GM18508 (cell line): ENCODE results near the gene LYST.
"Not testable (repeated sequence)": the region's sequence is repeated elsewhere in the genome, so short reads cannot be mapped to it uniquely, and the experiment has no call there.

ENCODE experiments used
- ATAC-seq: cut with Tn5 transposase; IDR thresholded peaks from one replicate; pipeline ENCODE4 v1.9.1; 2021; ENCODE audit warnings: moderate number of reproducible peaks; ENCODE audit not compliant: insufficient read depth, unreplicated experiment

LYST gene

GRCh38 chr1:235864469-235864868 is 2.2 kb downstream of the LYST start:
- no peak for ATAC-seq

GRCh38 chr1:235863699-235864093 is 3.0 kb downstream of the LYST start:
- no peak for ATAC-seq

DNA sequence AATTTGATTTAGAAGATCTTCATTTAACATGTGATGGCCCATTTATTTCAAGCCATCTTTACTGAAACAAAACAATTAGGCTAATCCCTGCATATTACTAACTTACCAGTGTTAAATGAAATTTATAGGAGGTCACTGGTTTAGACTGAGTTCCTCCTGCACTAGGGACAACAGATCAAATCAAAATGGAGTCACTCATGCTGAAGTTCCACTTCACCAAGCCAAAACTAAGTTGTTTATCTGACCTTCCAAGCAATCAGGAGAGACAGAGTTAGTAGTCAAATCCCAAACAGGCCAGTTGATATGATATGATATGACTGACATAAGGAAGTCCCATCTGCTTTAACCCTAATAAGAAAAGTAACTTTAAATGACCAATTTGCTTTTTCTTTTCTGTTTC is 4.8 kb downstream of the LYST start:
- ATAC-seq: no peak

DNA sequence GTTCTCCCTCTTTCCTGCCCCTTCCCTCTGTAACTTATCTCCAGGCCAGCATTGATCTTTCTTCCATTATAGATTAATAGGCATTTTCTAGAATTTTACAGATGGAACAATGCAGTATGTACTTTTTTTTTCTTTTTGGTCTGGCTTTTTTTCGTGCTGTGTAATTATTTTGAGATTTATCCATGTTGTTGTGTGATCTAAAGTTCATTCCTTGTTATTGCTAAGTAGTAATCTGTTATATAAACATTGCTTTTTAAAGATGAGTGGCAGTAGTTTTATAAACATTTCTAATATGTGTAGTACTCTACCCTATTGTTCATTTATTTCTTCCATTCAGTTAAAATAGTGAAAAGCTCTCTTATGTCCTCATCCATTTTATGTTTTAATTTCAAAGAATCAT is 5.9 kb downstream of the LYST start:
- ATAC-seq: no peak

- no peak for ATAC-seq
Observed at GRCh38 chr1:235859789-235860188, 6.9 kb downstream of the LYST start.

DNA sequence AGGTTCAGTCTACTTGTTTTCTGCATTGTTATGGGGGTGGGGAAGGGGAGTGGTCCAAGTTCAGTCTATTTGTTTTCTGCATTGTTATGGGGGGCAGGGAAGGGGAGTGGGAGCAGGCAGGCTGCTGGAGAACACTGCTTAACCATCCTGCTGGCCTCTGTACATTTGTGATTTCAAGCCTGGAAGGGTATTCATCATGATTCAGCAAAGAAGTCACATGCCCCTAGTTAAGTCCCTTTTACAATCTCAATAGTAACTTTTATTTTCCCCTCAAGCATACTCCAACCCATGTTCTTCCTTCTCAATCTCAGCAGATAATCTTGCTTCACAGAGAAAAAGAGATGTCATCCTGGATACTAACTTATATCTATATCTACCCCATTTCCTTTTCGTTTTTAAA is 7.9 kb downstream of the LYST start:
- no peak for ATAC-seq

GRCh38 chr1:235857756-235858155 is 8.9 kb downstream of the LYST start:
- ATAC-seq: no peak

GRCh38 chr1:235855811-235856429 is 10.8 kb downstream of the LYST start:
- ATAC-seq: no peak

DNA sequence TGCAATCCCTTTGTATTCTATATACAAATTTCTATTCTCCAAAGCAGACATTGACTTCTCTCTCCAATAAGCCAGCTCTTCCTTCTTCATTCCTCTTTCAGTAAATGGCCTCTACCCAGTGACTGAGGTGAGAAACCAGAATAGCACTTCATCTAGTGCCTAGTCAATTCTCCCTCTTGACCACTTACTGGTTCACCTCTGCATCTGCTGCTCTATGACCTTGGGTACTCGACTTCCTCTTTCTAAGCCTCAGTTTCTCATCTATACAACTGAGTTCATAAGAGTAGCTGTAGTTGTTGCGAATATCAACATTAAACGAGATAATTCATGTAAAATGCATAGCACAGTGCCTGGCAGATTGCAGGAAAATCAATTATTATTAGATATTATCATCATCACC is 12.4 kb downstream of the LYST start:
- peak; percentile 52 for ATAC-seq

DNA sequence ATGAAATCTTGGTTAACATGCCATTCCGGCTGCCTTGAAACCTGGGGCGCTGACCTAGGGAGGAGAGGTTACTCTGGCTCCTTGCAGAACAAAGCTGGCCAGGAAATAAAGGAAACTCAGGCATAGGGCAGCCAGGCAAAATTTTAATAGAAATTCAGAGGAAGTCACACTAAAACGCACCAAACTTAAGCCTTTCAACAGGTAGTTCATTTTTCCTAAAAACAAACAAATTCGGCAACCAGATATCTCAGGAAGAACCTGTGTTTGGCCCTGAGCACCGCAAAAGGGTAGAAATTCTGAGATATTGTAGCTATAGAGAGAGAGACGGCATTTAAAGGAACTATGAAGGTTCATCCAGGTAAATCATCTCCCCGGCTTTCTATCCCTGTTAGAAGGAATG is 13.1 kb downstream of the LYST start:
- no peak for ATAC-seq

DNA sequence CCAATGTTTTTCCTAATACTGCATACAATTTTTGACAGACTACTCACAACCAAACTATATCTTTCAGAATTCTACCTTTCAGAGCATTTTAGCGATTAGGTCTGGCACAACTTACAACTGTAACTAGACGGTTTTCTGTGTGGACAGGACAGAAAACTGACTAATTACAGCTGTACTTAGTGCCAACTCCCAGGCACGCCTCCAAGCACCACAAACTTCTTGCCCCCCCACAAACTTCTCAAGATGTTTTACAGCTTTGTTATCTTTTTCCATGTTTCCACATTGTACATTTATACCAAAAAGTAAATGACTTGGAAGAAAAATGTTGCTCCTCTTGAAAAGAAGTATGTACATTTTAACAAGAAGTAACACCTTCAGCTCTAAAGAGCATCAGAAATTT is 13.8 kb downstream of the LYST start:
- ATAC-seq: no peak

- no peak for ATAC-seq
Observed at GRCh38 chr1:235851939-235852338, 14.8 kb downstream of the LYST start.

- ATAC-seq: not testable (repeated sequence)
Observed at GRCh38 chr1:235848251-235848650, 18.5 kb downstream of the LYST start.

DNA sequence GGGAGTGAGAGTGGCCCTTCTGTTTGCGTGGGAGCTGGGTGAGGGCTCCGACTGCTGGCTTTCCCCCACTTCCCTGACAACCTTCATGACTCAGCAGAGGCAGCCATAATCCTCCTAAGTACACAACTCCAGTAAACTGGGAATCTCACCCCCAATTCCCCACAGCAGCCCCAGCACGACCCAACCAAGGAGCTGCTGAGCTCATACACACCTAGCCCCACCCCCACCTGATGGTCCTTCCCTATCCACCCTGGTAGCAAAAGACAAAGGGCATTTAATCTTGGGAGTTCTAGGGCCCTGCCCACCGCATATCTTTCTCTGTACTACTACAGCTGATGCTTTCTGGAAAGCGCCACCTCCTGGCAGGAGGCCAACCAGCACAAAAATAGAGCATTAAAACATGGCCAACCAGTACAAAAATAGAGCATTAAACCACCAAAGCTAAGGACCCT is 21.0 kb downstream of the LYST start:
- not testable (repeated sequence) for ATAC-seq

DNA sequence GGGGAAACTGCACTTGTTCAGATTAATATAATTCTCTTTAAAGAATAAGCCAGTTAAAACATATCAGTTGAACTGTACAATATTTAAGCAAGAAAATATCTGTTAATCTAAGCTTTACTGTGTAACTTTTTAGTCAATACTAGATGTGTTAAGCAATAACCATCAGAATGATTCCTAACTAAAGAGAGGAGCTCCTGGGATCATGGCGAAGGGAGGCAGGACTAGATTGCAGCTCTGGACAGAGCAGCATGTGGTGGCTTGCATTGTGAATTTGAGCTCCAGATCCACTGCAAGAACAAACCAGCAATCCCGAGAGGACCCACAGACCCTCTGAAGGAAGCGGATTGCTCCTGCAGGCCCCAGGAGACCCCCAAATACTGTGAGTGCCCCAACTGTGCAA is 21.9 kb downstream of the LYST start:
- ATAC-seq: no peak

GRCh38 chr1:235843461-235843961 is 23.2 kb downstream of the LYST start:
- ATAC-seq: no peak

DNA sequence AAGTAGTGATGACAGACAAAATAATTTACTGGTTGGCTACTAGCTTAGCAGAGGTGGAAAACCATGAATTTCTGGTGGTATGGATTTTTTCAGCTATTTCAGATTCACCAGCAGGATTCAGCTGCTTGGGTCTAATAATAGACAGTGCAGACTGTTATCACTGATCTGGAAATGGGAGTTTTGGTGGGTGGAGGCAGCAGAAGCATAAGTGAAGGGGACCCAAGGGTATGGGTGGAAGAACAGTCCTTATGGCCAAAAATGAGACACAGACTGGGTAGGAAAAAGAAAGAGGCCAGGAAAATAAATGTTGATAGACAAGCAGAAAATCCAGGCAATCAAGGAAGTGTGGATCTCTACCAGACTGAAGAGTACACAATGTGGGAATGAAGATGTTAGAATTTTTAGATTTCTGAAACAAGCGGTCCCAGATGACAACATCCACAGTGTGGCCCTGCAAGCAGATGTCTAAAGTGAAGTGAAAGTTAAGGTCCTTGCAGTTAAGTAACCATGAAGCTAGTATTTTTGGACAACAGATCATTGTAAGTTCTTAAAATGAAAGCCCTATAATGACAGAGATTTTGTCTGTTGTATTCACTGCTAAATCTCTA is 24.7 kb downstream of the LYST start:
- no peak for ATAC-seq

DNA sequence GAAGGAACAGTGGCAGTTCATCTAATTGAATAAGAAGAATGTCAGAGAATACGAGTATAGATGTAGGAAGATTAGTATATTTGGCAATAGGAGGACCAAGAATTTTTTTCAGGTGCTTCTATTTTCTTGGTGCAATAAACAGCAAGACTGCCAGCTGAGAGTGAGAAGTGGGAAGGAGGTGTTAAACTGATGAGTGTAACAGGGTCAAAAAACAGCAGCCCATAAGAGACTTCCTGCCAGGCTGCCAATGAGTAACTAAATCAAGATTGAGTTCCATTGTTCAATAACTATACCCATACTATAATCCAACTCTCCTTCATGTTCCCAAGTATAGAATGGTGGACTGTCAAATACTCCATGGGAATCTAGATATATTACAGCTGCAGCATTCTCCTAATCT is 28.7 kb downstream of the LYST start:
- ATAC-seq: no peak

DNA sequence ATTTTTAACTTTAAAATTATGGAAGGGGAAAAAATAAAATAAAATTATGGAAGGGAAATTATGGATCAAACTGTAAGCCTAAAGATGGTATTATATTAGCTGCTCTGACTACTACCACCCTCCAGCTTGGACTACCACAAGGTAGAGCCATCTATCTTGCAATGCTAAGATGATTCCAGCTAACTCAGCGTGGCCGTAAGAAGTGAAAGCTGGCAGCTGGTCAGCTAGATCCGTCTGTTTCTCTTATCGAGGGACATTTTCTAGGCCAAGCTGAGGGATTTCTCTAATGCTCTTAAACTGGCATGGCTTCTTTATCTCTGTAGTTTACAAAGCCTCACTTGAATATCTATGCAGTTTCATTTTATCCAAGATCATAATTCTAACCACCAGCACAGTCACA is 31.5 kb downstream of the LYST start:
- no peak for ATAC-seq

DNA sequence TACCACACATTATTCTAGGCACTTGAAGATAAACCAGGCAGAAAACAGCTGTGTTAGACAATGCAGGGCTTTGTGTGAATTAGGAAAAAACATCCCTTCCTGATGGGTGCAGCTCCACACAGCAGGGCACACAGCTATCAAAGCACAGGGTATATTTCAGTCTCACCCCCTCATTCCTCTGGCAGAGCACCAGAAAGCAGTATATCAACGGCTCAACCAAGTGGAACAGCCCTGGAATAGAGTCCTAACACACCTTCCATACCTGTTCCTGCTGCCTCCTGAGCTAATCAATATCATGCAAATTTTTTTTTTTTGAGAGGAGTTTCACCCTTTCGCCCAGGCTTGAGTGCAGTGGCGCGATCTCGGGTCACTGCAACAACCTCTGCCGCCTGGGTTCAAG is 32.1 kb downstream of the LYST start:
- ATAC-seq: no peak

GRCh38 chr1:235832011-235832410 is 34.7 kb downstream of the LYST start:
- no peak for ATAC-seq

GRCh38 chr1:235831148-235831547 is 35.6 kb downstream of the LYST start:
- ATAC-seq: peak; percentile 96
